D721Med (cell line): ENCODE data around the gene SAMD9.
"Not testable (repeated sequence)": the region's sequence is repeated elsewhere in the genome, so short reads cannot be mapped to it uniquely, and the experiment has no call there.

Source experiments
- DNase-seq: peaks from one replicate; pipeline ENCODE4 v3.0.0; 2011; ENCODE audit warnings: low spot score; ENCODE audit not compliant: insufficient read length
- FAIRE-seq: peaks from 2 replicates; lab custom pipeline; 2011; peaks lifted over from hg19 to GRCh38; lab: Jason Lieb, UNC
- CTCF ChIP-seq: IDR thresholded peaks from 2 replicates; pipeline ENCODE4 v1.5.1; 2012; ENCODE audit warnings: mild to moderate bottlenecking, control low read depth; ENCODE audit not compliant: insufficient read depth; ENCODE audit errors: missing control alignments

SAMD9 gene

GRCh38 chr7:93119191-93119905 is 1.6 kb upstream of the SAMD9 start:
- DNase-seq (no peak), FAIRE-seq (no peak)
- TF ChIP-seq CTCF, result no peak

- no peak for TF ChIP-seq CTCF
- FAIRE-seq (no peak), DNase-seq (no peak)
Measured at GRCh38 chr7:93117327-93117726, 452 bp downstream of the SAMD9 start.

GRCh38 chr7:93115796-93116195 is 2.0 kb downstream of the SAMD9 start:
- DNase-seq (no peak), FAIRE-seq (no peak)
- TF ChIP-seq CTCF, result no peak

GRCh38 chr7:93108003-93108402 is 9.8 kb downstream of the SAMD9 start:
- DNase-seq, result no peak
- FAIRE-seq, result no peak
- TF ChIP-seq CTCF, result no peak

- DNase-seq, result no peak
- TF ChIP-seq CTCF, result no peak
- FAIRE-seq, result no peak
Measured at GRCh38 chr7:93097388-93097787, 20.4 kb downstream of the SAMD9 start.

- DNase-seq, result no peak
- FAIRE-seq, result no peak
- no peak for TF ChIP-seq CTCF
Measured at GRCh38 chr7:93092757-93093370, 24.9 kb downstream of the SAMD9 start.

- DNase-seq, FAIRE-seq: not testable (repeated sequence)
Measured at GRCh38 chr7:93073357-93073756, 44.4 kb downstream of the SAMD9 start.
